GM18907 (cell line): ENCODE measurements around the gene STK16.
A peak's percentile ranks its signal among the peaks of the same experiment; 100 is the strongest.
"Not testable (repeated sequence)": the region's sequence is repeated elsewhere in the genome, so short reads cannot be mapped to it uniquely, and the experiment has no call there.

Experiments
- ATAC-seq: cut with Tn5 transposase; IDR thresholded peaks from one replicate; pipeline ENCODE4 v1.9.1; 2021; ENCODE audit warnings: mild to moderate bottlenecking, moderate library complexity; ENCODE audit not compliant: unreplicated experiment

Gene STK16

GRCh38 chr2:219243291-219243761, 2.0 kb upstream of the STK16 start:
- no peak for ATAC-seq

- ATAC-seq, result no peak
Measured at GRCh38 chr2:219244789-219245147, 511 bp upstream of the STK16 start.

- no peak for ATAC-seq
Measured at GRCh38 chr2:219245899-219246230, 586 bp downstream of the STK16 start.

GRCh38 chr2:219246559-219246958, 1.3 kb downstream of the STK16 start:
- ATAC-seq, result no peak

GRCh38 chr2:219247678-219248642, 2.7 kb downstream of the STK16 start:
- no peak for ATAC-seq

GRCh38 chr2:219248845-219249202, 3.5 kb downstream of the STK16 start:
- ATAC-seq, result no peak

DNA sequence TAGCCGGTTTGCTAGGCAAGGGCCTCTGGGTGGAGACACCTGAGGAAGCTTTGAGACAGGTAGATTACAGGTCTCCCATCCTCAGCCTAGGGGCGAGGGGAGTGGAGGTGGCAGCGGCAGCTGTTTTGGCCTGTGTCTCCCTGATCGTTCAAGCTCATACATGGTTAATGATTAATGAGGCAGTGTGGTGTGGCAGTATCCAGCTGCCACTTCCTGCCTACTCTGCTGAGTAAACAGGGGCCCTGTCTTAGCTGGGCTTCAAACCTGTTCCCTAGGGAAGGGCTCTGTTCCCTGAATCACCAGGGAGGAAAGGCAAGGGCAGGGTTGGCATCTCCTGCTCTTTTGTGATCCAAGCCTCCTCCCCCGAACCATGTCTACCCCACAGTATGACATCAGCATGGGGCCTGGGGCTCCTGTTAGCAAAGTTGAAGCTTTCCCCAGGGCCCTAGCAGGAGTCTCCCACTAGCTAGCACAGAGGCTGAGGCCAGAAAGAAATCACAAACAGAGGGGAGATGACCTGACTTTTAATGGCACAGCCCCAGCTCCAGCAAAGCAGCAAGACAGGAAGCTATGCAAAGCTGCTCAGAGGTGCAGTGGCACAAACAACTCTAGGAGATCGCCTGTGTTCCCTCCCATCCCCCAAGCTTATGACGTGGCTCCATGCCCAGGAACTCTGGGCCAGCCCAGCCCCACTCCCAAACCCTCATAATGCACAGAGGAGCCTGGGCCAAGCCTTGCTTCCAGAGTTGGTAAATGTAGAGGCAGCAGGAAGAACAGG, 4.1 kb downstream of the STK16 start:
- peak; percentile 55 for ATAC-seq

- no peak for ATAC-seq
Measured at GRCh38 chr2:219250049-219250781, 4.9 kb downstream of the STK16 start.

GRCh38 chr2:219251656-219252055, 6.4 kb downstream of the STK16 start:
- no peak for ATAC-seq

DNA sequence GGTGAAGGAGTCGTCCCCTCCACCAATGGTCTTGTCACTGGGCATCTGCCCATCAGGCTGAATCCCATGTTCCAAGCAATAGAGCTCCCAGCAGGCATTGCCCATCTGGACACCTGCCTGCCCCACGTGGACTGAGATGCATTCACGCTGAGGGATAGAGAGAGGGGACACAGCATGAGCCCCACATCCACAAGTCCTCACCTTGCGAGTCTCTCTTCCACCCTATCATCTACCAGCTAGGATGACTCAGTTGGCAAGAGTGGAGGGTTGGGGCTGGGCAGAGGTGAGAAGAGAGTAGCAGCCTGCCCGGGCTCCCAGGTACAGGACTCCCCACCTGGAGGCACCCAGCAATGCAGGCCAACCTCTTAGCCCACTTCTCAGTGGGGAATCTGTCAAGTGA, 6.8 kb downstream of the STK16 start:
- no peak for ATAC-seq

DNA sequence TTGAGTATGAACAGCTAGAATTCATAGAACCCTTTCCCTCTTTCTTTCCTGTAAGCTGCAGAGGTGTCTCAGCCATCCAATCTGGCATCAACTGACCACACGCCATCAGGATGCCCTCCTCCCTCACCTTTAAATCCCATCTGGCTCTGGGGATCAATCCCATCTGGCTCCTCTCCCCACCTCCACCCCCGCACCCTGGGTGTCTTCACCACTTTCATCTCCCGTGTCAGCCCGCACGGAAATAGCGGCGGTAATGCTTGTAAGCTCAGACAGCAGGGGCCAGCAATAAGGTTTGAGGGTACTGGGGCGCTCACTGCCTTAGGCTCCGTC, 7.3 kb downstream of the STK16 start:
- ATAC-seq, result no peak

DNA sequence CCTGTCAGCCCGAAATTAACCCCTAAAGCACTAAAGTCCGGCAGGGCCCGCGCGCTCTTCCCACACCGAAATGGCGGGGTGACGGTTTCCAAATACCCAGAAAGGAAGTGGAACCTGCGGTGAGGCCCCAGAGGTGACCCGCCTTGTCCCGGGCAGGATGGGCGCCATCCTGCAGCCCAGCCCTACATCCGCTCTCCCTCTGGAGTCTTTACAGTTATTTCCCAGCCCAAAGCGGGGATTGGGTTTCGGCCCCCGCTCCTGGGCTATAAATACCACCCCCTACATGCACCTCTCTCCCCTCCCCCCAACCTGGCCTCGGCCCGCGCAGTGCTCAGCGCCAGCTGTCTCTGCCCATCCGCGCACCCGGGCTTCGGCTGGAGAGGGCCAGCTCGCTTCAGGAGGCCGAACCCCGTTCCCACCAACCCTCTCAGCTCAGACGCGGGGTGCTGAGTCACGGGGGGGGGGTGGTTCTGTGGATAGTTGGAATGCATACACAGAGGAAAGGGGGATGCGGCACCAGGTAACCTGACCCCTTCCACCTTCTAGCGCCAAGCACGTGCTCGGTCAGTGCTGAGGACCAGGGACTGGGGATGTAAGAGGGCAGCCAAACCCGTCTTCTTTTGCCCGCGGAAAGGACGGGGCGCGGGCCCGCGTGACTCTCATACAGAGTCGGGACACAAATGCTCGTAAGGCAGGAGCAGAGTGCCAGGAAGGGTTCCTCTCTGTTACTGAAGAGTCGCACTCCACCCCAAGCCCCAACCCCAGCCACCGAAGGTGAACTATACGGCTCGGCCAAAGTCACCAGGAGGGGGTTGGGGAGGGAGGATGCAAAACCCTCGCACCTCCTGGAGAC, 7.8 kb downstream of the STK16 start, which contains the start of gene TUBA4B:
TUBA4B (plus strand) TSS at position 344 of the 853 bp plus-strand sequence; CDS start at position 509, 165 bp downstream.
- peak; percentile 10 for ATAC-seq

DNA sequence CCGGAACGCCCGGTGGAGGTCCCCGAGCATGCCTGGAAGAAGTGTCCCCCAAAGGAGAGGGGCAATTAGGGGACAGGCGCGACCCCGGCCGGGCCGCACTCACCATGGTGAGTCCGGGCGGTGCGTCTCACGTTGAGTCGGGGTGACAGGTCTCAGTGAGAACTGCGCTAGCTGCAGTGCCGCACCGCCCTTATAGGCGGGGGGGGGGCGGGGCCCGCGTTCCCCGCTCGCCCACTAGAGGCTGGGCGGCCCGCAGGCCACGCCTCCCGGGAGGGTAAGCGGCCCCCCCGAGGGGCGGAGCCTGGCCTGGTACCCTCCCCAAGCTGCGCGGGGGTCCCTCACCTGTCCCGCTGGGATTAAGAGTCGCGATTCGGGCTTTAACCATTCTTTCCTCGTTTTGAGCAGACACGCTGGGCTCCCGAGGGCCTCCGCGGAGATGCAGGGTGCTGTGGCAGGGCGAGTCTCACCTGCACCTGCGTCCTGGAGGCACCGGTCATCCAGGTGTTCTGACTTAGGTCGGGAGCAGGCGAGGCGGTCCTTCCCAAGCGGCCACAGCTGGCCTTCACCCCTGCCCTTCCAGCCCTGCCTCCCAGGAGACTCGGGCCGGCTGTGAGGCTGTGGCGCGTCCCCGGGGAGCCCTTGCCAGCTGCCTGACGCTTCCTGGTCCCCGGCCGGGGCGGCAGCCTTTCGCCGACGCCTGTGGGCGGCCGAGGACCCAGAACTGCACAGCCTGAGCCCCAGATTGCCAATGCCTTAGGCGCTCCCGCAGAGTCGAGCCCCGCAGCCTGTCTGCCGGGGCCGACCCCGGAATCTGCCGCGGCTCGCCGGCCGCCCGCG, 8.7 kb downstream of the STK16 start, which contains the start of gene TUBA4A:
TUBA4A (minus strand) TSS at position 166 of the 837 bp plus-strand sequence; CDS start at position 106, 60 bp downstream.
- ATAC-seq, result peak; percentile 55

- ATAC-seq, result peak; percentile 29
Measured at GRCh38 chr2:219254590-219255201, 9.4 kb downstream of the STK16 start.

- ATAC-seq, result not testable (repeated sequence)
Measured at GRCh38 chr2:219258942-219259341, 13.7 kb downstream of the STK16 start.

- ATAC-seq, result no peak
Measured at GRCh38 chr2:219261024-219261855, 16.0 kb downstream of the STK16 start.

DNA sequence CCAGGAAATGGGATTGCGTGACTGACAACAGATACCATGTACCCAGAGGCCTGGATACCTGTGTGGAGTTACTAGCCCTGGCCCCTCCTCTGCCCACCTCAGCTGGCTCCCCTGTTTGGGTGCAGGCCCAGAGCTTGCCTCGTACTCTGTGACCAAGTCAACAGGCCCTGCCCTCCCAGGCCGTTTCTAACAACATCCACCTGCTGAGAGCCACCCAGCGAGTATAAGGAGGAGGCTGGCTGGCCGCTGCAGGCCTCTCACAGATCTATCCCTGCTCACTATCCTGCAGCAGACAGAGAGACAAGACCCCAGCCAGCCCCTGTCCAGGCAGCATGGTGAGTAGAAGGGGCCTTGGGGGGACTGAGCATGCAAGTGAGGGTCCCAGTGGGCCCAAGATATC, 21.0 kb downstream of the STK16 start:
- ATAC-seq, result no peak

DNA sequence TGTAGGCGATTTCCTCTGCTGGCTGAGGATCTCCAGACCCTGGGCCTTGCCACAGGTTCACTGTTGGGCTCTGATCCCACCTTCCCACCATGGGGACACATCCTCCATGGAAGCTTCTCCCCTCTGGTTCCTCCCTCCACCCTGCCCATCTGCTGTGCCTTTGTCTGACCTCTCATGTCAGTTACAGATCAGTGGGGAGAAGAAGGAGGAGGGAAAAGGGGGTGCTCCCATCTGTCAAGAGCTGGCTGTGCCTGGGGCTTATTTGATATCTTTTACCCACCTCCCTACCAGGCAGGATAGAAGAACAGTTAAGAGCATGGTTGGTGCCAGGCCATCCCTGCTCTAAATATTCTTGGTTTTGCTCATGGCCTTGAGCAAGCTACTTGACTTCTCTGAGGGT, 21.6 kb downstream of the STK16 start:
- no peak for ATAC-seq
